Stimulated activated memory B cell treated with anti-CD40 and anti-IgM and Interleukin-4, amounts not matched to agents 10 μg/mL and 1 μg/mL and 100 μg/mL, for 72 hours (primary cell): ENCODE measurements around the gene ZFY.

Experiments used
- ATAC-seq: fragments of 150-1000 bp; cut with Tn5 transposase; 2 replicates; pipeline ENCODE4 v1.10.0; 2021
- H3K27ac Mint-ChIP-seq: one replicate; pipeline ENCODE4 v1.8.0; 2022; ENCODE audit warnings: mild to moderate bottlenecking, mixed read lengths
- H3K27me3 Mint-ChIP-seq: one replicate; pipeline ENCODE4 v1.8.0; 2022; ENCODE audit warnings: mixed read lengths
- H3K36me3 Mint-ChIP-seq: one replicate; pipeline ENCODE4 v1.8.0; 2022; ENCODE audit warnings: mixed read lengths
- H3K4me1 Mint-ChIP-seq: one replicate; pipeline ENCODE4 v1.8.0; 2022; ENCODE audit warnings: mixed read lengths
- H3K4me3 Mint-ChIP-seq: one replicate; pipeline ENCODE4 v1.8.0; 2022; ENCODE audit warnings: mild to moderate bottlenecking, moderate library complexity, mixed read lengths
- H3K9me3 Mint-ChIP-seq: one replicate; pipeline ENCODE4 v1.8.0; 2022; ENCODE audit warnings: mixed read lengths

Gene ZFY

GRCh38 chrY:2934861-2935715 lies at the start of gene ZFY:
Gene ZFY (plus strand): TSS chrY:2935381. CDS start chrY:2953937, 18,556 bp downstream.
- Mint-ChIP-seq H3K36me3 (peaks cover 16% of the 10 kb centered on the region), H3K27me3 (no peaks in the 10 kb centered on the region), H3K4me3 (peak within 1 kb of the TSS; percentile 83), H3K4me1 (peaks cover 19% of the 10 kb centered on the region), H3K27ac (peak within 1 kb of the TSS; percentile 100), H3K9me3 (no peaks in the 10 kb centered on the region)
- ATAC-seq, result peak; percentile 74

- Mint-ChIP-seq H3K4me1 (no peaks in the 10 kb centered on the region), H3K27me3 (no peaks in the 10 kb centered on the region), H3K9me3 (peaks cover 2% of the 10 kb centered on the region), H3K27ac (no peak overlapping the region), H3K36me3 (peaks cover 7% of the 10 kb centered on the region), H3K4me3 (no peak overlapping the region)
- ATAC-seq, result no peak
These were observed 49.3 kb upstream of the ZFY start for GRCh38 chrY:2885880-2886279.

- Mint-ChIP-seq H3K27ac (no peak overlapping the region), H3K27me3 (no peaks in the 10 kb centered on the region), H3K9me3 (peaks cover 2% of the 10 kb centered on the region), H3K36me3 (no peaks in the 10 kb centered on the region), H3K4me1 (no peaks in the 10 kb centered on the region), H3K4me3 (no peak overlapping the region)
- no peak for ATAC-seq
These were observed 47.8 kb upstream of the ZFY start for GRCh38 chrY:2887386-2887785.

GRCh38 chrY:2887955-2888354 lies 47.2 kb upstream of the ZFY start:
- no peaks in the 10 kb centered on the region for H3K27me3 Mint-ChIP-seq
- no peak for ATAC-seq
- no peak overlapping the region for H3K27ac Mint-ChIP-seq
- H3K4me1 Mint-ChIP-seq, result no peaks in the 10 kb centered on the region
- H3K4me3 Mint-ChIP-seq, result no peak overlapping the region
- peaks cover 2% of the 10 kb centered on the region for H3K9me3 Mint-ChIP-seq
- no peaks in the 10 kb centered on the region for H3K36me3 Mint-ChIP-seq

GRCh38 chrY:2893471-2893870 lies 41.7 kb upstream of the ZFY start:
- H3K36me3 Mint-ChIP-seq, result peaks cover 6% of the 10 kb centered on the region
- no peak overlapping the region for H3K4me3 Mint-ChIP-seq
- no peaks in the 10 kb centered on the region for H3K4me1 Mint-ChIP-seq
- H3K9me3 Mint-ChIP-seq, result no peaks in the 10 kb centered on the region
- H3K27ac Mint-ChIP-seq, result no peak overlapping the region
- ATAC-seq, result no peak
- H3K27me3 Mint-ChIP-seq, result no peaks in the 10 kb centered on the region

- no peak for ATAC-seq
- H3K27ac Mint-ChIP-seq, result no peak overlapping the region
- no peaks in the 10 kb centered on the region for H3K4me1 Mint-ChIP-seq
- H3K9me3 Mint-ChIP-seq, result no peaks in the 10 kb centered on the region
- peaks cover 6% of the 10 kb centered on the region for H3K36me3 Mint-ChIP-seq
- no peak overlapping the region for H3K4me3 Mint-ChIP-seq
- H3K27me3 Mint-ChIP-seq, result no peaks in the 10 kb centered on the region
These were observed 39.1 kb upstream of the ZFY start for GRCh38 chrY:2896050-2896449.

- H3K4me1 Mint-ChIP-seq, result no peaks in the 10 kb centered on the region
- H3K9me3 Mint-ChIP-seq, result peaks cover 3% of the 10 kb centered on the region
- no peaks in the 10 kb centered on the region for H3K27me3 Mint-ChIP-seq
These were observed 27.8 kb upstream of the ZFY start for GRCh38 chrY:2907356-2907755.

GRCh38 chrY:2913066-2913815 lies 21.9 kb upstream of the ZFY start:
- H3K36me3 Mint-ChIP-seq, result no peaks in the 10 kb centered on the region
- peaks cover 5% of the 10 kb centered on the region for H3K9me3 Mint-ChIP-seq
- no peaks in the 10 kb centered on the region for H3K27me3 Mint-ChIP-seq
- H3K4me1 Mint-ChIP-seq, result no peaks in the 10 kb centered on the region
- no peak overlapping the region for H3K4me3 Mint-ChIP-seq
- no peak for ATAC-seq
- no peak overlapping the region for H3K27ac Mint-ChIP-seq

More at GRCh38 chrY:2907356-2907755, 27.8 kb upstream of the ZFY start:
- no peak overlapping the region for H3K27ac Mint-ChIP-seq
- no peaks in the 10 kb centered on the region for H3K36me3 Mint-ChIP-seq
- ATAC-seq, result no peak
- no peak overlapping the region for H3K4me3 Mint-ChIP-seq

- ATAC-seq, result no peak
- Mint-ChIP-seq H3K9me3 (no peaks in the 10 kb centered on the region), H3K27me3 (no peaks in the 10 kb centered on the region), H3K4me3 (peak overlapping the region; percentile 83), H3K4me1 (peaks cover 12% of the 10 kb centered on the region), H3K27ac (peak overlapping the region; percentile 100), H3K36me3 (peaks cover 15% of the 10 kb centered on the region)
These were observed 1.1 kb upstream of the ZFY start for GRCh38 chrY:2934078-2934477.

GRCh38 chrY:2935716-2936435 lies 695 bp downstream of the ZFY start:
- Mint-ChIP-seq H3K4me1 (peaks cover 19% of the 10 kb centered on the region), H3K4me3 (peak overlapping the region; percentile 82), H3K27me3 (no peaks in the 10 kb centered on the region), H3K27ac (peak overlapping the region; percentile 100), H3K9me3 (no peaks in the 10 kb centered on the region), H3K36me3 (peaks cover 12% of the 10 kb centered on the region)
- ATAC-seq, result peak; percentile 95

GRCh38 chrY:2936436-2936750 lies 1.2 kb downstream of the ZFY start:
- no peak for ATAC-seq
- Mint-ChIP-seq H3K36me3 (peaks cover 12% of the 10 kb centered on the region), H3K27ac (peak overlapping the region; percentile 100), H3K9me3 (no peaks in the 10 kb centered on the region), H3K4me3 (peak overlapping the region; percentile 82), H3K4me1 (peaks cover 19% of the 10 kb centered on the region), H3K27me3 (no peaks in the 10 kb centered on the region)

GRCh38 chrY:2937149-2937548 lies 2.0 kb downstream of the ZFY start:
- Mint-ChIP-seq H3K4me1 (peaks cover 19% of the 10 kb centered on the region), H3K36me3 (peaks cover 12% of the 10 kb centered on the region), H3K9me3 (no peaks in the 10 kb centered on the region), H3K4me3 (peak overlapping the region; percentile 82), H3K27me3 (no peaks in the 10 kb centered on the region), H3K27ac (peak overlapping the region; percentile 100)
- ATAC-seq, result no peak

GRCh38 chrY:2949590-2950252 lies 14.5 kb downstream of the ZFY start:
- Mint-ChIP-seq H3K36me3 (peaks cover 9% of the 10 kb centered on the region), H3K27me3 (no peaks in the 10 kb centered on the region), H3K4me1 (peaks cover 34% of the 10 kb centered on the region), H3K9me3 (no peaks in the 10 kb centered on the region), H3K4me3 (no peak overlapping the region), H3K27ac (peak overlapping the region; percentile 79)
- ATAC-seq, result peak; percentile 87

- H3K27me3 Mint-ChIP-seq, result no peaks in the 10 kb centered on the region
- ATAC-seq, result no peak
- H3K27ac Mint-ChIP-seq, result peak overlapping the region; percentile 79
- no peaks in the 10 kb centered on the region for H3K9me3 Mint-ChIP-seq
- no peak overlapping the region for H3K4me3 Mint-ChIP-seq
- peaks cover 34% of the 10 kb centered on the region for H3K4me1 Mint-ChIP-seq
- peaks cover 18% of the 10 kb centered on the region for H3K36me3 Mint-ChIP-seq
These were observed 15.5 kb downstream of the ZFY start for GRCh38 chrY:2950655-2951054.

GRCh38 chrY:2952912-2953311 lies 17.7 kb downstream of the ZFY start:
- Mint-ChIP-seq H3K4me1 (peaks cover 34% of the 10 kb centered on the region), H3K36me3 (peaks cover 24% of the 10 kb centered on the region), H3K27me3 (no peaks in the 10 kb centered on the region), H3K9me3 (no peaks in the 10 kb centered on the region), H3K27ac (peak overlapping the region; percentile 42), H3K4me3 (no peak overlapping the region)
- ATAC-seq, result no peak
